ENCODE measurements around the gene GPX2. TPM values are rescaled to one million over a fixed set of nuclear protein-coding genes. Genes with fewer than 3 reads are reported as not detected.

Gene GPX2
- total RNA-seq, 1 experiment from 2014 or later: 4.3 TPM

DNA sequence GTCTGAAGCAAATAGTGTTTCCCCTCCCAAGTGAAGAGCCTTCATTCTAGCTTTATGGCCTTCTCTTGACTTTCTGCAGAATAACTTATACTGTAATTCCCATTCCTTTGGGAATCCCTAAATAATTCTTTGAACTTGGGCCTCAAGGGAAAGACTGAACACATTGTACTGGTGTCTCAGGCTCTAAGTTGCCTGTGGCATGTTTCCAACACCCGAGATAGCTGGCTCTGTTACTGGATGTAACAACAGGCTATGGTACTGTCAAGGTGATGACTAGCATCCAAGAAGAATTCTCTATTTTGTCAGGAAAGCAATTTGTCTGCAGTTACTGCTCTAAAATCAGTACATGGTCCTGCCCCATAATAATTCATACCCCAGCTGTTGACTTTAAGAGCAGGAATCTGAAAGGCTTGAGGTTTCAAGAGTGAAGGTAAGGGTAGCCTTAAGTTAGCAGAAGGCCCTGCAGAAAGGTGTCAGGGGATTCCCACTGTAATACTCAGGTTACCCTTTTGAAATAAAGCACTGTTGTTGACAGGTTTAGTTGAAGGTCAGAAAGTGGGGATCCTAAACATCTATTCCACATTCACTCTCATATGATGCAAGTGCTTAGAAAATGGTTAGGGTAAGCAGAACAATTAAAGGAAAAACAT, 5.2 kb downstream of the GPX2 start:
- H3K27me3 ChIP-seq (ENCODE audit: low read length): no peaks in the 10 kb centered on the region
- no peak overlapping the region for H3K27ac ChIP-seq (ENCODE audit: low read length)
- H3K9me3 ChIP-seq (ENCODE audit: low read length): no peaks in the 10 kb centered on the region
- POLR2A ChIA-PET (ENCODE audit: unreplicated experiment): interaction anchor here (0.7 kb wide), 1 partner anchor 12 kb away, joined by 3 read pairs; no protein-coding TSS in a partner anchor
- H3K36me3 ChIP-seq (ENCODE audit: low read depth, low read length): peaks cover 11% of the 10 kb centered on the region; the same call in 1 of the 2 replicates
- no peaks in the 10 kb centered on the region for H3K9me2 ChIP-seq (replicated peaks; ENCODE audit: low read length)
- intact Hi-C loops (cut with micrococcal nuclease): loop anchor here (1.0 kb wide), 1 partner anchor 46 kb away; no protein-coding TSS in a partner anchor
- no peak overlapping the region for H3K4me2 ChIP-seq (ENCODE audit: low read length)
- no peak overlapping the region for H3K4me3 ChIP-seq (ENCODE audit: low read length)
- no peak for DNase-seq
- no peak for TF ChIP-seq EZH2 (IDR thresholded peaks at IDR 0.05; ENCODE audit: low read length, unreplicated experiment)
- TF ChIP-seq EZH2phosphoT487 (IDR thresholded peaks at IDR 0.05; ENCODE audit: borderline replicate concordance, low read length): no peak
- no peak for TF ChIP-seq CTCF (conservative IDR thresholded peaks at IDR 0.05; ENCODE audit: low read depth, low read length)
- H3F3A ChIP-seq (ENCODE audit: low read length, unreplicated experiment): no peaks in the 10 kb centered on the region
- no peak overlapping the region for H3K9ac ChIP-seq (ENCODE audit: low read length)
- ATAC-seq: peak; percentile 16
- H2AFZ ChIP-seq (ENCODE audit: low read length): no peak overlapping the region
- peaks cover under 1% of the 10 kb centered on the region; the same call in 1 of the 2 replicates for H3K4me1 ChIP-seq (ENCODE audit: insufficient read depth, low read length)
- no TSS peak for BruUV-seq (replicated peaks)
- CTCF ChIA-PET: no interaction called here
- no peaks in the 10 kb centered on the region for H3K79me2 ChIP-seq (ENCODE audit: low read length)
- H4K20me1 ChIP-seq (ENCODE audit: low read length): no peaks in the 10 kb centered on the region

DNA sequence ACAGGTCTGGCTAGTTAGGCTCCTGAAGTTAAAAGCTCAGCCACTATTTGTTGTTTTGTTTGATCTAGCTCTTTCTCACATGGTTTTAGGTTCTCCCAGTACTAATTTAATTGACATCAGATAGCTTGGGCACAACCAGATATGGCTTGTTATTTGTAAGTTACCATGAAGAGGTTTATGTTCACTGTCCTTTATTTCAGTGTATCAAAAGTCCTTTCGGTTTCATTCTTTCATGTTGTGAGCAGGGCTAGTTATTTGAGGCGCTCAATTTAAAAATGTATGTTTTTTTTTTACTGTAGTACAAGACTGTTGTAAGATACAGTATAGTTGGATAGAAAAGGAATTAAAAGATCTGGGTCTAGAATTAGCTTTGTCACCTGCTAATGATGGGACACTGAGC, 7.0 kb downstream of the GPX2 start:
- no peaks in the 10 kb centered on the region for H4K20me1 ChIP-seq (ENCODE audit: low read length)
- no peaks in the 10 kb centered on the region for H3K4me1 ChIP-seq (ENCODE audit: insufficient read depth, low read length)
- no peak overlapping the region for H3K4me2 ChIP-seq (ENCODE audit: low read length)
- H3K9me3 ChIP-seq (ENCODE audit: low read length): no peaks in the 10 kb centered on the region
- BruUV-seq (replicated peaks): no TSS peak
- no peak overlapping the region for H3K9ac ChIP-seq (ENCODE audit: low read length)
- H3K27ac ChIP-seq (ENCODE audit: low read length): no peak overlapping the region
- no peaks in the 10 kb centered on the region for H3K9me2 ChIP-seq (replicated peaks; ENCODE audit: low read length)
- no peak for DNase-seq
- no peaks in the 10 kb centered on the region for H3F3A ChIP-seq (ENCODE audit: low read length, unreplicated experiment)
- no peaks in the 10 kb centered on the region for H3K27me3 ChIP-seq (ENCODE audit: low read length)
- intact Hi-C loops (cut with micrococcal nuclease): no loop called here
- POLR2A ChIA-PET (ENCODE audit: unreplicated experiment): no interaction called here
- CTCF ChIA-PET: interaction anchor here (0.6 to 0.9 kb wide), 2 partner anchors 71 to 84 kb away, joined by 3 to 4 read pairs; no protein-coding TSS in a partner anchor
- H3K36me3 ChIP-seq (ENCODE audit: low read depth, low read length): peaks cover 18% of the 10 kb centered on the region; the same call in 1 of the 2 replicates
- TF ChIP-seq EZH2 (IDR thresholded peaks at IDR 0.05; ENCODE audit: low read length, unreplicated experiment): no peak
- no peak for TF ChIP-seq CTCF (conservative IDR thresholded peaks at IDR 0.05; ENCODE audit: low read depth, low read length)
- no peak for TF ChIP-seq EZH2phosphoT487 (IDR thresholded peaks at IDR 0.05; ENCODE audit: borderline replicate concordance, low read length)
- no peak overlapping the region for H3K4me3 ChIP-seq (ENCODE audit: low read length)
- H2AFZ ChIP-seq (ENCODE audit: low read length): no peak overlapping the region
- ATAC-seq: no peak
- H3K79me2 ChIP-seq (ENCODE audit: low read length): no peaks in the 10 kb centered on the region

DNA sequence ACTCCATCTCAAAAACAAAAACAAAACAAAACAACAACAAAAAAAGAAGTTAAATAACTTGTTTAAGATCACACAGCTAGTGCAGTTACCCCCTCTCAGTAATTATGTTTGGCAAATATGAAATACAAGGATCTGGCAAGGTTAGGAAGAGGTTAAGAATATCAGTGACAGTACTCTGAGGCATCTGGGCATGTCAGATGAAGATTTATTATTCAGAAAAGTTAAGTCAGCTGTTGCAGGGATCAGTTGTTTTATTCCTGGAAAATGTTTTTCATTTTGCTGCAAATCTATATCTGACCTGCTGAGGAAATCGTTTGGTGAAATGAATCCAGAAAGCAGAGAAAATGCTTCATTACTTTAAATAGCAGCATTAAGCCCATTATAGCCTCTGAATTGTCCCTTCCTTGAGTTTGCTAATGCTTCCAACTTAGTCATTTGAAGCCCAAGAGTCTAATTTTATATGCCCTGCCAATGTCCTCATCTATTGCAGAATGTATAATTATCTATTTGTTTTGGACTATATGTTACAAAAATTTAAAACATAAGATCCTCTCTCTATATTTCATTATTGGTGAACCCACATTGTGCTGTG, 8.1 kb downstream of the GPX2 start:
- CTCF ChIA-PET: no interaction called here
- Histone ChIP-seq H2AFZ (ENCODE audit: low read length) (no peak overlapping the region), H3F3A (ENCODE audit: low read length, unreplicated experiment) (no peaks in the 10 kb centered on the region), H3K79me2 (ENCODE audit: low read length) (no peaks in the 10 kb centered on the region), H3K4me2 (ENCODE audit: low read length) (no peak overlapping the region), H4K20me1 (ENCODE audit: low read length) (no peaks in the 10 kb centered on the region), H3K9me3 (ENCODE audit: low read length) (no peaks in the 10 kb centered on the region), H3K9ac (ENCODE audit: low read length) (no peak overlapping the region), H3K4me3 (ENCODE audit: low read length) (no peak overlapping the region), H3K9me2 (replicated peaks; ENCODE audit: low read length) (no peaks in the 10 kb centered on the region), H3K4me1 (ENCODE audit: insufficient read depth, low read length) (no peaks in the 10 kb centered on the region), H3K27me3 (ENCODE audit: low read length) (no peaks in the 10 kb centered on the region), H3K27ac (ENCODE audit: low read length) (no peak overlapping the region), H3K36me3 (ENCODE audit: low read depth, low read length) (peaks cover 23% of the 10 kb centered on the region; the same call in 1 of the 2 replicates)
- no peak for ATAC-seq
- DNase-seq: no peak
- intact Hi-C loops (cut with micrococcal nuclease): no loop called here
- TF ChIP-seq EZH2 (IDR thresholded peaks at IDR 0.05; ENCODE audit: low read length, unreplicated experiment) (no peak), EZH2phosphoT487 (IDR thresholded peaks at IDR 0.05; ENCODE audit: borderline replicate concordance, low read length) (no peak), CTCF (conservative IDR thresholded peaks at IDR 0.05; ENCODE audit: low read depth, low read length) (no peak)
- POLR2A ChIA-PET (ENCODE audit: unreplicated experiment): no interaction called here
- BruUV-seq (replicated peaks): no TSS peak

Data from PC-3 (cell line).